B cell (primary cell): Measurements from ENCODE around the gene ISCU.

ENCODE experiments used
- CTCF ChIP-seq: fragments of 200-600 bp; IDR thresholded peaks from one replicate; pipeline ENCODE4 v1.8.0; 2022; ENCODE audit warnings: antibody characterized with exemption, mild to moderate bottlenecking
- EZH2 ChIP-seq: IDR thresholded peaks from 2 replicates; pipeline ENCODE4 v1.6.1; 2012; ENCODE audit warnings: borderline replicate concordance, low read depth, mild to moderate bottlenecking, moderate library complexity, low read length; ENCODE audit not compliant: insufficient read depth, poor library complexity, severe bottlenecking

GRCh38 chr12:108602209-108602705 lies 39.9 kb downstream of the ISCU start:
- TF ChIP-seq CTCF (no peak), EZH2 (no peak)
